Left hindlimb (tissue), 1 donor: Measurements from ENCODE around the gene PRR5L.

Experiments
- DNase-seq: peaks from one replicate; pipeline ENCODE4 v3.0.0-alpha.2; 2018

Gene PRR5L

GRCh38 chr11:36295926-36296325 is at the start of gene PRR5L:
TSS of gene PRR5L (plus strand) at chr11:36296288. CDS start at chr11:36401122, 104,834 bp downstream.
- DNase-seq, result no peak

- no peak for DNase-seq
Measured at GRCh38 chr11:36247493-36247892, 48.6 kb upstream of the PRR5L start.

GRCh38 chr11:36248436-36248835 is 47.7 kb upstream of the PRR5L start:
- no peak for DNase-seq

GRCh38 chr11:36249246-36249645 is 46.8 kb upstream of the PRR5L start:
- DNase-seq, result no peak

- no peak for DNase-seq
Measured at GRCh38 chr11:36251823-36252222, 44.3 kb upstream of the PRR5L start.

- DNase-seq, result peak; percentile 73
Measured at GRCh38 chr11:36253238-36253637, 42.9 kb upstream of the PRR5L start.

GRCh38 chr11:36254713-36255112 is 41.4 kb upstream of the PRR5L start:
- no peak for DNase-seq

- DNase-seq, result no peak
Measured at GRCh38 chr11:36257351-36257750, 38.7 kb upstream of the PRR5L start.

- DNase-seq, result peak; percentile 74
Measured at GRCh38 chr11:36258730-36259360, 37.2 kb upstream of the PRR5L start.

GRCh38 chr11:36261094-36261493 is 35.0 kb upstream of the PRR5L start:
- no peak for DNase-seq

GRCh38 chr11:36264011-36264972 is 31.8 kb upstream of the PRR5L start:
- no peak for DNase-seq

GRCh38 chr11:36264973-36265344 is 31.1 kb upstream of the PRR5L start:
- DNase-seq, result no peak

- peak; percentile 56 for DNase-seq
Measured at GRCh38 chr11:36265793-36266628, 30.1 kb upstream of the PRR5L start.

- DNase-seq, result no peak
Measured at GRCh38 chr11:36266767-36267166, 29.3 kb upstream of the PRR5L start.

GRCh38 chr11:36268337-36268985 is 27.6 kb upstream of the PRR5L start:
- no peak for DNase-seq

GRCh38 chr11:36270701-36271100 is 25.4 kb upstream of the PRR5L start:
- no peak for DNase-seq

- DNase-seq, result no peak
Measured at GRCh38 chr11:36271794-36272407, 24.2 kb upstream of the PRR5L start.

GRCh38 chr11:36273110-36273509 is 23.0 kb upstream of the PRR5L start:
- no peak for DNase-seq

GRCh38 chr11:36274414-36274813 is 21.7 kb upstream of the PRR5L start:
- DNase-seq, result no peak

- no peak for DNase-seq
Measured at GRCh38 chr11:36278531-36279282, 17.4 kb upstream of the PRR5L start.

GRCh38 chr11:36280531-36280930 is 15.6 kb upstream of the PRR5L start:
- no peak for DNase-seq
